ENCODE measurements around the gene RXRB.

Gene RXRB

DNA sequence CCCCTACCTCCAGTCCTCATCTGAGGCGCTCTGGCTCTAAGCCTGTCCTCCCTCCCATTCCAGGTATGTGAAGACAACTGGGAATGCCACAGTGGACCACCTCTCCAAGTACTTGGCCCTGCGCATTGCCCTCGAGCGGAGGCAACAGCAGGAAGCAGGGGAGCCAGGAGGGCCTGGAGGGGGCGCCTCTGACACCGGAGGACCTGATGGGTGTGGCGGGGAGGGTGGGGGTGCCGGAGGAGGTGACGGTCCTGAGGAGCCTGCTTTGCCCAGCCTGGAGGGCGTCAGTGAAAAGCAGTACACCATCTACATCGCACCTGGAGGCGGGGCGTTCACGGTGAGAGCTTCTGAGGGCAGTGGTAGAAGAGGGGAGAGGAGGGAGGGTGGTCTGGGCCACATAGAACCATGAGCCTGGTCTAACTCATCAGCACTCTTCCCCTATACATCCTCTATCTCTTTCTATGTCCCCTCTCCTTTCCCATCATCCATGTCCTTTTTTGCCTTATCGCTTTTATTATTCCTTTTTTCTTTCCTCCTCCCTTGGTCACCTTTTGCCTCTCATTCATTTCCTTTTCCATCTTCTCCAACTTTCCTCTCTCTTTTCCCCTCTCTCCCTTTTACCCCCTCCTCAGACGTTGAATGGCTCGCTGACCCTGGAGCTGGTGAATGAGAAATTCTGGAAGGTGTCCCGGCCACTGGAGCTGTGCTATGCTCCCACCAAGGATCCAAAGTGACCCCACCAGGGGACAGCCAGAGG is 11.4 kb upstream of the RXRB start:
- no peak for DNase-seq

DNA sequence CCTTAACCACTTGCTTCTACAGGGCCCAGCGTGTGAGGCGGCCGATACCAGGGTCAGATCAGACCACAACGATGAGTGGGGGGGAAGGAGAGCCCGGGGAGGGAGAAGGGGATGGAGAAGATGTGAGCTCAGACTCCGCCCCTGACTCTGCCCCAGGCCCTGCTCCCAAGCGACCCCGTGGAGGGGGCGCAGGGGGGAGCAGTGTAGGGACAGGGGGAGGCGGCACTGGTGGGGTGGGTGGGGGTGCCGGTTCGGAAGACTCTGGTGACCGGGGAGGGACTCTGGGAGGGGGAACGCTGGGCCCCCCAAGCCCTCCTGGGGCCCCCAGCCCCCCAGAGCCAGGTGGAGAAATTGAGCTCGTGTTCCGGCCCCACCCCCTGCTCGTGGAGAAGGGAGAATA is 10.7 kb upstream of the RXRB start:
- no peak for DNase-seq

DNA sequence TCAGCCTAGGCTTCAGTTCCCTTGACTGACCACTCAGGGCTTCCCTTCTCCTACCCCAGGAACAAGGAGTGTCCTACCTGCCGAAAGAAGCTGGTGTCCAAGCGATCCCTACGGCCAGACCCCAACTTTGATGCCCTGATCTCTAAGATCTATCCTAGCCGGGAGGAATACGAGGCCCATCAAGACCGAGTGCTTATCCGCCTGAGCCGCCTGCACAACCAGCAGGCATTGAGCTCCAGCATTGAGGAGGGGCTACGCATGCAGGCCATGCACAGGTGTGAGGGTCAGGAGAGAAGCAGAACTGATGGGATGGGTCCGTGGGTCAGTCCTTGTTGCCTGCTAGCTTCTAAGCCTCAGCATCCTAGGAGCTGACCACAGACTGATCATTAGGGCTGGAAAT is 9.4 kb upstream of the RXRB start:
- no peak for DNase-seq

DNA sequence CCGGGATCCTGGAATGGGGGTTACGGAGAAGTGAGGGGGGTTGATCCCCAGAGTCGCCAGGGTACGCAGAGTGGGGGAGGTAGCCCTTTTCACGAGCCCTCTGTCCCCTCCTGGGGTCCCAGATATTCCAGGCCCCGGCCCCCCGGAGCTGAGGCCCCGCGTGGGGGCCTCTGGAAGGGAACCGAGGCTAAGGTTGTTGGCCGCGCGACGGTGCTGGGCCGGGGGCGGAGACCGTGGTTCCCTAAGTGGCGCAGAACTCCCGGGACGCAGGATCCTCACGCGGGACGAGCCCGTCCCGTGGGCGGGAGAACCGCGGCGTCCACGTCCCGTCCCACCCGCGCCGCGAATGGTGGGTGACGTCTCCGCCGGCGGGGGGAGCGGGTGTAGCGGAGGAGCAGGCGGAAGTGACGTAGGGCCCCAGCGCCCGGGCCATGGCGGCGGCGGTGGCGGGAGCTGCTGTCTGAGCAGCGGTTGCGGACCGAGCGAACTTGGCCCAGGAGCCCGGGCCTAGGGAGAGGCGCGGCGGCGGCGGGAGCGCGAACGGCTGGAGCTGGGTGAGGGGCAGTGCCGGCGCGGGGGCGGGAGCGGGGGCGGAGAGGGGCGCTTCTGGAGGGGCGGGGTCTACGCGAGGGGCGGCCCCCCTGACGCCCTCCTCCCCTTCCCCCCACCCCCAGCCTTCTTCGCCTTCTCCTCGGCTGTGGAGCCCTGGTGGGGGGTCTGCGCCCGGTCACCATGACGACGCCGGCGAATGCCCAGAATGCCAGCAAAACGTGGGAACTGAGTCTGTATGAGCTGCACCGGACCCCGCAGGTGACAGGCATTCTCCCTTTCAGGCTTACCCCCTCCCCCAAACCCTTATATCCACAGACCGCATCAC is 7.9 kb upstream of the RXRB start, which contains the start of gene RING1:
TSS of gene RING1 (plus strand) at position 410 of the 877 bp plus-strand sequence. CDS start at position 733, 323 bp downstream.
- peak; percentile 3 for DNase-seq

DNA sequence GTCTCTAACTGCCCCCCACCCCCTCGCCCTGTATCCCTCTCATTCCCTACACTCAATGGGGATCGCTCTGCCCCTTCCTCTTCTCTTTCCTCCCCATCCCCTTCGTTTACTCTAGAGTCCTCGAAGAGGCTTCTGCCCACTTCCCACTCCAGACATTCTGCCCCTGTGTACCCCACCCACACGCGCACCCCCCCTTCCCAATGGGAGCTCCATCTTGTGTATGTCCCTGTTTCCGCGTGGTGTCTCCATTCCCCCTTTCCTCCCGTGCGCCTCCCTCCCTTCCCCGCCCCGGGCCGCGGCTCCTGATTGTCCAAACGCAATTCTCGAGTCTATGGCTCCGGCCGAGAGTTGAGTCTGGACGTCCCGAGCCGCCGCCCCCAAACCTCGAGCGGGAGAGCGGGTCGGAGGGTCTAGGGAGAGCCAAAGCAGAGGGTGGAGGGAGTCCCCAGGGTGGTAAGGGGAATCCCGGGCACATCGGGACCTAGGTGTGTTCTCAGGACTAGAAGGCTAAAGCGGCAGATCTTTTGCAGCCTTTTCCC is 7.2 kb upstream of the RXRB start:
- no peak for DNase-seq

DNA sequence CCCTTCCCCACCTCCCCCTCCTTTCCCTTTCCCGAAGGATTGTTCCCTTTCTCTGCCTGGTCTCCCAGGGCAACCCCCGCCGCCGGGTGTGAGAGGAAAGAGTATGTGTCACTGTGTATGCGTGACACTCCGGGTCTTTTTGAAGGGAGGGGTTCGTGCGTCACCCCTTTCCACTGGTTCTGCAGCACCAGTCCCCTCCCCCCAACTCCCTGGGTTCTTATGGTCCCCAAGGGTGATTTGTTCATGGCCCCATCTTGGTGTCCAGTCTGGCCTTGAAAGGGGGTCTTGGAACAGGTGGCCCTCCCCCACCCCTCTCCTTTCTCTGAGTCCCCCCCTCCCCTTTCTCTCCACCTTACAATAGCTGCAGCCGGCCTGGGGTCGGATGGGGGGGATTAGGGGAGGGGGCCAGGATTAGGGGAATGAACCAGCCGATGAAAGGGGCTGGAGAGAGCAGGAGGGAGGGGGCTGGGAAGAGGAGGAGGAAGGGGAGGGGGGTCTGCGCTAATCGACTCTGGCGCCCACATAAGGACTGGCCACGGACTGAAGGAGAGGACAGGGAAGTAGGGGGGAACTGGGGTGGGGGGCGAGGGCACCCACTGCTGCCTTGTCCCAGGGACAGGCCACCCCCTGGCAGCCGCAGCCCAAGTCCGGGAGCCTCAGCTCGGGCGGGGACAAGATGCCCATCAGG is 6.5 kb upstream of the RXRB start:
- DNase-seq, result no peak

DNA sequence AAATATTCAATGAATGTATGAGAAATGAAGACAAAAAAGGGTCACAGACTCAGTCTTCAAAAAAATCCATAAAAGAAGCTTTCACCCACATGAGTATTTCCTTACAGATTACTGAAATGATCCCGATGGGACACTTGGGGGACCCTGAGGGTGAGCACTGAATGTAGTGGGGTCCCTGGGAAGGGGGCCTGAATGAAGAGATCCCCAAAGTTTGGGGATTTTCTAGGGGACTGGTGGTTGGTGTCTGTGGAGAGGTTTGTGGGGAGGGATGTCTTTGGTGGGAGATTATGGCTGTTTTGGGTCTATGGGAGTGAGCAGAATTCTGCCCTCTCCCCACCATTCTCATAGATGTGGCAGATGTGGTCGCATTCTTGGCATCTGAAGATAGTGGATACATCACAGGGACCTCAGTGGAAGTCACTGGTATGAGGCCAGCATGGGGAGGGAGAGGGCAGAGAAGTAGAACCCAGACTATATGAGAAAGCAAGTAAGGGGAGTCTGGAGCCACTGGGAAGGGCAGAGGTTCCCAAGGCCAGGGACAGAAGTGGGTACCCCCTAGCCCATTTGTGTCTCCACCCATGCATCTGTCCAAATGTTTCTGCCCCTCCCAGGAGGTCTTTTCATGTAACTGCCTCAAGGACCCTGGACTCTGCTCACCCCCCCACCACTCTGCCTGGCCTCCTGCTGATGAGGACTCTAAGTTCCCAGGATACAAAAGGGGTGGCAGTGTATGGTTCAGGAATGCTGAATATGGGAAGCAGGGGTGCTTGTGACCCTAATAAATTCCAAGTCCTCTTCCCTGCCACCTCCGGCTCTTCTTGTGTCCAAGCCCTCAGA is 5.8 kb upstream of the RXRB start:
- no peak for DNase-seq

DNA sequence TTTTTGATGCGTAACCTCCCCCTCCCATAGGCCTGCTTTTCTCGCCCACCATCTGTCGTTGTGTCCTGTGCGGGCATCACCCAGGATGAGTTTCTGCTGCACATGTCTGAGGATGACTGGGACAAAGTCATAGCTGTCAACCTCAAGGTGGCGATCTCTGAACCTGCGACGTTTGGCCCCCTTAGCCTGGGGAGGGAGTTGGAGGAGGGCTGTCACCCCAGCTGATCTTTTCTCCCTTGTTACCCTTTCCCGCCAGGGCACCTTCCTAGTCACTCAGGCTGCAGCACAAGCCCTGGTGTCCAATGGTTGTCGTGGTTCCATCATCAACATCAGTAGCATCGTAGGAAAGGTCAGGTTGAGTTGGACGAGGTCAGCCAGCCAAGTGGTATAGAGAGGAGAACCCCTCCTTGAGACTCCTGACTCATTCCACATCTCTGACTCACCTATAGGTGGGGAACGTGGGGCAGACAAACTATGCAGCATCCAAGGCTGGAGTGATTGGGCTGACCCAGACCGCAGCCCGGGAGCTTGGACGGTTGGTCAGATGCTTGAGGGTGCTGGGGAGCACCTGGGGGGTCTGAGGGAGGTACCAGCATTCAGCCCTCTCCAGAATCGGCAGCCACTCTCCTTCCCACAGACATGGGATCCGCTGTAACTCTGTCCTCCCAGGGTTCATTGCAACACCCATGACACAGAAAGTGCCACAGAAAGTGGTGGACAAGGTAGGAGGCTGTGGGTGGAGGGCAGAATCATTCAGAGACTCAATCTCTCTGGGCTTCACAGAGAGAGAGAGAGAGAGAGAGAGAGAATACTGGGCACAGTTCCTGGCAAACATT is 4.9 kb upstream of the RXRB start:
- DNase-seq, result no peak

DNA sequence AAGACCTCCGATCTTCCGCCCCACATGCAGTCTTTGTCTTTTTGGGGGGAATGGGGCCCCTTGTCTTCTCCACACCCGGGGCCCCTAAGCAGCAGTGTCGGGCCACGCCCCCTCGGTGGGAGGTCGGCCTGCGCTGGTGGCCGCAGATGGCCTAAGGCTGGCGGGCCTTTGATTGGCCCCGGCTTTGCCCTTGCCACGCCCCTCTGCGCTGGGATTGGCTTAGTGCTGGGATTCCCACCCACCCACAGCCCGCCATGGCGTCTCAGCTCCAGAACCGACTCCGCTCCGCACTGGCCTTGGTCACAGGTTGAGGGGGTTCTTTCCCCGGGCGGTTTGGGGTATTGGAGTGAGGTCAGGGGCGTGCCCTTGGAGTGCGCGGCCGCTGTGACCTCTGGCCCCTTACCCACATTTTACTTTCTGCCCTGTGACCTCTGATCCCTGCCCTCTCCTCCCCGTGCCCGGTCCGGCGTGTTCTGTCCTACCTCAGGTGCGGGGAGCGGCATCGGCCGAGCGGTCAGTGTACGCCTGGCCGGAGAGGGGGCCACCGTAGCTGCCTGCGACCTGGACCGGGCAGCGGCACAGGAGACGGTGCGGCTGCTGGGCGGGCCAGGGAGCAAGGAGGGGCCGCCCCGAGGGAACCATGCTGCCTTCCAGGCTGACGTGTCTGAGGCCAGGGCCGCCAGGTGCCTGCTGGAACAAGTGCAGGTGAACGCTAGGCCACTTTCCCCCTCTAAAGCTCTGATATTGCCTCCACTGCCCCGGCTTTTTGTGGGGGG is 4.1 kb upstream of the RXRB start, which contains the start of gene HSD17B8:
TSS of gene HSD17B8 (plus strand) at position 241 of the 776 bp plus-strand sequence. CDS start at position 255, 14 bp downstream.
- peak; percentile 77 for DNase-seq

DNA sequence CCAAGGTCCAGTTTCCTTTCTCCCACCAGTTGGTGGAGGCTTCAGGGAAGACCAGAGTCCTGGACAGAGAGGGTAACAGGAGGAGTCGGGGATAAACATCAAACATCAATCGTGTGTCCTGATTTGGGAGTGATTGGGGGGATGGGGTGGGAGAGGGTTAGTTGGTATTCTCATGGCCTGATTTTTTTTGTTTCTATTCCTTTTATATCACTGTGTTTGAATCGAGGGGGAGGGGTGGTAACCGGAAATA is 3.6 kb upstream of the RXRB start:
- DNase-seq, result no peak

DNA sequence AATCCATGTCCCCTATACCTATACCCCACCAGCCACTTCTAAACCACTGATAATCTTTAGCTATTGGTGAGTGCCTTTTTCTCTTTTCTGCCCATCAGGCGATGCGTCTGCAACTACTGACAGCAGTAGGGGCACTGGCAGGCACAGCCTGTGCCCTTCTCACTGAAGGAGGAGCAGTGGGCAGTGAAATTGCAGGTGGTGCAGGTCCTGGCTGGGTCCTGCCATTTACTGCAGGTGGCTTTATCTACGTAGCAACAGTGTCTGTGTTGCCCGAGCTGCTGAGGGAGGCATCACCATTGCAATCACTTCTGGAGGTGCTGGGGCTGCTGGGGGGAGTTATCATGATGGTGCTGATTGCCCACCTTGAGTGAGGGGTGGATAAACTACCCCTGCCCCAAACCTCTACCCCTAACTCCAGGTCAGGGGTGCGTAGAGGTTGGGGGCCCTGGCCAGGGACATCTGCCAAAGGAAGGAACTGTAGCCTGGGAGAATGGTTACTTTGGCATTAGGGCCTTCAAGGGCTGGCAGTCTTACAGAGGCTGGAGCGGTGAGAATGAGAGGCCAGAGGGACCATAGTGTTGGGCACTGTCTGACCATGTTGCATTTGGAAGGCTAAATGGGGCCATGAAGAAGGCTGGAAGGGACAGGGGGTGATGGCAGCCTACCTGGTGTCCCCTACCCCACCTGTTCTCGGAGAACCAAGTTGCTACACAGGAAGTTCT is 3.1 kb upstream of the RXRB start:
- no peak for DNase-seq

DNA sequence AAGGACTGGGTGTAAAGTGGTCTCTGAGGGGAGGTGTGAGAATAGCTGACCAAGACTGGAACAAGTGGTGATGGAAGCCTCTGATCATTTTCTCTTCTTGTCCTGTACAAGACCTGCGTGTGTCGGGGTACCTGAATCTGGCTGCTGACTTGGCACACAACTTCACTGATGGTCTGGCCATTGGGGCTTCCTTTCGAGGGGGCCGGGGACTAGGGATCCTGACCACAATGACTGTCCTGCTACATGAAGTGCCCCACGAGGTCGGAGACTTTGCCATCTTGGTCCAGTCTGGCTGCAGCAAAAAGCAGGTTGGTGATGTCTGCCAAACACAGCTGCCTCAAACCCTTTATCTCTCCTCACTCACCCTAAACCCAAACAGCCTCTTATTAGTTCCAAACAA is 2.3 kb upstream of the RXRB start:
- DNase-seq, result no peak

DNA sequence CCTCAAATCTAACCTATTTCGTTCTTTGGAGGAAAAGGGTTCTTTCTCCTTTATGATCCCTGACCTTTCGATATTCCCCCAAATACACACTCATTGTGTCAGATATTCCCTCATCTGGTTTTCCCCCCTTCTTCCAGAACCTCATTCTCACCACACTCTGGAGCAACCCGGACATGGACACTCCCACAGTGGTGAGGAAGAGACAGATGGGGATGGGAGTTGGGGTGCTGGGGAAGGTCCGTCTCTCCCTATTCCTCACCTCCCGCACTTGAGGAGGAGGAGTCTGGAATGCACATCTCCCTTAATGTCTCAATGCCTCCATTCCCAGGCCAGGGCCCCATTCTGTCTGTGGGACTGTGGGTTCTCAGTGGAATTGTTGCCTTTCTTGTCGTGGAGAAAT is 1.5 kb upstream of the RXRB start:
- DNase-seq, result no peak

DNA sequence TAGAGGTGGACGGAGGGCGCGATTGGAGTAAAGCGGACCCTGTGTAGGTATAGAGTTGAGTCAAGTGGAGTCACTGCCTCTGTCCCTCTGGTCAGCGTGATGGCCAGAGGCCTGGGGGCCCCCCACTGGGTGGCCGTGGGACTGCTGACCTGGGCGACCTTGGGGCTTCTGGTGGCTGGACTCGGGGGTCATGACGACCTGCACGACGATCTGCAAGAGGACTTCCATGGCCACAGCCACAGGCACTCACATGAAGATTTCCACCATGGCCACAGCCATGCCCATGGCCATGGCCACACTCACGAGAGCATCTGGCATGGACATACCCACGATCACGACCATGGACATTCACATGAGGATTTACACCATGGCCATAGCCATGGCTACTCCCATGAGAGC is 681 bp upstream of the RXRB start:
- no peak for DNase-seq

DNA sequence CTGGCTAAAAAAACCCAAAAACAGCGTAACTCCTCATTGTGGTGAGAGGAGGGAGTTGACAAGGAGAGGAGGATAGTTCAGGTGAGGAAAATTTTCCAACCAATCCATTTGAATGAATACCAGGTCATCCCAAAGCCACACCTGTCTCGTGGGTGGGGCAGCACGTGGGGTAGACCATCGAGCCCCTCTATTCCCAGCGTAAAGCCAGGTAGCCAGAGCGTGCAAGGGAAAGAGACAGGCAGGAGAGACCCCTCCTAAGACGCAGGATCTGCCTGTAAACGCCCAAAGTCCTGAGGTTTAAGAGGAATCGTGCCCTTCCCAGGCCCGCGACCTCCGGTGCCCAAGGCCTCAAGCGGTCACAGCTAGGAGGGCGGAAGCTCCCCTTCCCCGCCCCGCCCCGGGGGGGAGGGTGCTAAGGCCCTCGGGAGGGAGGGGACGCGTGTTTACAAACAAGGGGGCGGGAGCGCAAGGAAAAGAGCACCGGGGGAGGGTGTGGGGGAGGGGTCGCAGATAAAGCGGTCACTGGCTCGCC is 712 bp downstream of the RXRB start:
- no peak for DNase-seq

DNA sequence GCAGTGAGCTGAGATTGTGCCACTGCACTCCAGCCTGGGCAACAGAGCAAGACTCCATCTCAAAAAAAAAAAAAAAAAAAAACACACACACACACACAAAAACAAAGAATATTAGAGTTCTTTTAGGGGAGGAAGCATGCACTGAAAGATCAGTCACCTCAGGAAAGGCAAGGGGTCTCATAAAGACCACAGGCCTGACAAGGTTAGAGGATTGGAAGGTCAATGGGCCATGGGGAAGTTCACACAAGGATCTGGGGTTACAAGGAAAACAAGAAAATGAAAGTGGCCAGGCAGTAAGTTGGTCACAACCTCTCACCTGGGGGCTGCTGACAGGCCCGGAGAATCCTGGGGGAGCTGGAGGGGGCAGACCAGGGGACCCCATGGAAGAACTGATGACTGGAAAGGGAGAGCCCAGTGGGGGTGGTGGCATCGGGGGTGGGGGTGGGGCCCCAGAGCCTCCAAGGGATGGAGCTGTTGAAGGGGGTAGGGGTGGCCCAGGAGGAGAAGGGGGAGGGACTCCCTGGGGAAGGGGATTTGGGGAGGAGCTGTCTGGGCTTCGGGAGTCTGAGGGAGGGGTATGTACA is 1.5 kb downstream of the RXRB start:
- DNase-seq, result no peak

DNA sequence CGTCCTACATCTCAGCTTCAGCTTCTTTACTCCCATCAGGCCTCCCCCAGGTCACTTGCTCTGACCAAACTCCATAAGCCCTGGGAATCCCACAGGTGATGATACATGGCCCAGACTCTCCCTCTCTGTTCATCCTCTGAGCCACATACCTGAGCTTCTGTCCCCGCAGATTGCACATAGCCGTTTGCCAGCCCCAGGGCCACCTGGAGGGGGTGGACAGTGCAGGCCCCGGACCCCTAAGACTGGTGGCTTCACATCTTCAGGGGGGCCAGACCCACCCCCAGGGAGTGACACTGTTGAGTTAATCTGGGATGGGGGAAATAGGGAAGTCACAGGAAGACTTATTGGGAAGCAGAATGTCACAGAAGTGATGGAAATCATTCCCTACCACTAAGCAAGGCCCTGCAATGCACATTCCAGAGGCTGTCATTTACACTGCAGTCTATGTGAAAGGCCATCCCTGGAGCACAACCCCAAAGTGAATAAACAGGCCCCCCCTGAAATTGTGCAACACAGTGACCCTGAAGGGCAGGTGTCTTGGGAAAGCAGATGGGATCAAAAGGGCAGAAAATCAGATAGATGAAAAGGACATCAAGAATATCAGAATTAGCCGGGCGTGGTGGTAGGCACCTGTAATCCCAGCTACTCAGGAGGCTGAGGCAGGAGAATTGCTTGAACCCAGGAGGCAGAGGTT is 2.2 kb downstream of the RXRB start:
- no peak for DNase-seq

DNA sequence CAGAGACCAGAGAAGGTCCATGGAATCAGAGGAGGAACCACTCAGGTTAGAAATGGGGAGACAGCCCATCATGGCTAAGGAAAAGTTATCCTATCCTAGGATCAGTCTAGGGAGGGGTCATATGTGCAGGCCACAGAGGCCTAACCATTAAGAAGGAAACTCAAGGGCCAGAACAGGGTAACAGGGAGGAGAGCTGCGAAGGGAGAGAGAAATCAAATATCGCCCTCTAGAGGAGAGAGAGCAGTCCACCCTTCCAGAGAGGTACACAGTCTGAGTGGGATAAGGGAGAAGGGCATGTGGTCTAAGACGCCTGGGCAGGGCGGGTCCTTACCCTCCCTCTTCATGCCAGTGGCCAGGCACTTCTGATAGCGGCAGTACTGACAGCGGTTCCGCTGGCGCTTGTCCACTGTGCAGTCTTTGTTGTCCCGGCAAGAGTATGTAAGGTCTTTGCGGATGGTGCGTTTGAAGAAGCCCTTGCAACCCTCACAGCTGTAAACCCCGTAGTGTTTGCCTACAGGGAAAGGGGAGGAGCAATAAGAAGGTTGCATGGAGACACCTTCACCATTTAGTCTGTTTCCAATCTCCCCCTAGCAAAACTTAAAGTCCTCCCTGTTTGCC is 2.9 kb downstream of the RXRB start:
- peak; percentile 15 for DNase-seq

Measured in DMS153 (cell line).